SKM-1 (cell line): ENCODE data around the gene DLG2.
"Not testable (repeated sequence)": the region's sequence is repeated elsewhere in the genome, so short reads cannot be mapped to it uniquely, and the experiment has no call there.

Experiments
- DNase-seq: peaks from one replicate; lab custom pipeline; 2025; ENCODE audit not compliant: unreplicated experiment; lab: John Stamatoyannopoulos, UW

The DLG2 gene

DNA sequence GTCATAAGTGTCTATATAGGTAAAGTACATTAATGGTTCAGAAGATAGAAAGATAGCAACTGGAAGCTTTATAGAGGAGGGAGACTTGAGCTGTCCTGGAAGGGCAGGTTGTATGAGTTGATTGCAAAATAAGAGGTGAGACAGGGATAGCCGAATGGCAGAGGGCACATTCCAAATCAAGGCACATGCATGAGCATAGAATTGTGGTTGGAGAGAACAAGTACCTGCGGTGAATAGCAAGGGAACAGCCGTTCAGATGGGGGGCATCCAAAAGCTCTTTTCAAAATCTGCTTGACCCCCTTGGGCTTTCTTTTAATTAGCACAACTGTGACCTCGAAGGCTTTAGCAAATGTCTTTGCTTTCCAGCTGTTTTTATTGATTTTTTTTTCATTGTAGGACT lies 1868.0 kb downstream of the DLG2 start:
- DNase-seq: no peak

GRCh38 chr11:83751041-83751440 lies 1876.1 kb downstream of the DLG2 start:
- no peak for DNase-seq

DNA sequence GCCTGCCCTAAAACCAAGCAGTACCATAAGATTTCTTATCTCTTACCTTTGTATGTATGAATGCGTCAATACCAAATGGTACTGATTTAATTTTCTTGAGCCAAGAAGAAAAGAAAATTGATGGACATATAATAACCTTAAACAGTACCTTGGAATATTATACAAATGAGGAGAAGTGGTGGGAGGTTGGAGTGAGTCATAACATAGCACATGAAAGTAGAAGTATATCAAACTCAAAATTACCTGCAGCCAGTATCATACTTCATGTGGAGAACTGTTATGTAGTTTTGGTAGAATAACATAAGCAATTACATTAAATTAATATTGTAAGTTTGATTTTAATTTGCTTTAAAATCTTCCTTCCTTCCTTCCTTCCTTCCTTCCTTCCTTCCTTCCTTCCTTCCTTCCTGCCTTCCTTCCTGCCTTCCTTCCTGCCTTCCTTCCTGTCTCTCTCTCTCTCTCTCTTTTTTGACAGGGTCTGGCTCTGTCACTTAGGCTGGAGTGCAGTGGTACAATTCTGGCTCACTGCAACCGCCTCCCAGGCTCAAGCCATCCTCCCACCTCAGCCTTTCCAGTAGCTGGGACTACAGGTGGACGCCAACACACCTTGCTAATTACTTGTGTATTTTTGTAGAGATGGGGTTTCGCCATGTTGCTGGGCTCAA lies 1880.1 kb downstream of the DLG2 start:
- no peak for DNase-seq

GRCh38 chr11:83744620-83745192 lies 1882.4 kb downstream of the DLG2 start:
- DNase-seq: no peak

- no peak for DNase-seq
These were observed 1890.5 kb downstream of the DLG2 start for GRCh38 chr11:83736684-83737083.

GRCh38 chr11:83734120-83734519 lies 1893.0 kb downstream of the DLG2 start:
- DNase-seq: no peak

- not testable (repeated sequence) for DNase-seq
These were observed 1895.9 kb downstream of the DLG2 start for GRCh38 chr11:83731288-83731687.

GRCh38 chr11:83728281-83728680 lies 1898.9 kb downstream of the DLG2 start:
- DNase-seq: no peak

DNA sequence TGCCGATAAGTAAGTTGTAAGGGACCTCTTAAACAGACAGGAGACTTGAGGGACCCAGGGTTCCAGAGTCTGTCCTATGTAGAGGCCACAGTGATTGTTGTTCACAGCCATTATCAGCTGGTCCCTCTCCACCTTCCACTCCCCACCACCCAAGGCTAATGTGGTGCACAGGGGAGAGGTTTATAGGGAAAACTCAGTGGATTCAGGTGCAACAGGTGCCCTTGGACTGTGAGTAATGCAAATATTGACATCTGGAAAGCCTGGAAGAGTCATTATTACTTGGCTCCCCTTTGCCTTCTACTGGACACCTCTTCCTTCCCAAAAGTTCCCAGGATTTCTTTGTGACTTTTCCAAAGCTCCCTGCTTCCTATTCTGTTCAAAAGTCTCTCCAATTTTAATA lies 1899.9 kb downstream of the DLG2 start:
- no peak for DNase-seq

DNA sequence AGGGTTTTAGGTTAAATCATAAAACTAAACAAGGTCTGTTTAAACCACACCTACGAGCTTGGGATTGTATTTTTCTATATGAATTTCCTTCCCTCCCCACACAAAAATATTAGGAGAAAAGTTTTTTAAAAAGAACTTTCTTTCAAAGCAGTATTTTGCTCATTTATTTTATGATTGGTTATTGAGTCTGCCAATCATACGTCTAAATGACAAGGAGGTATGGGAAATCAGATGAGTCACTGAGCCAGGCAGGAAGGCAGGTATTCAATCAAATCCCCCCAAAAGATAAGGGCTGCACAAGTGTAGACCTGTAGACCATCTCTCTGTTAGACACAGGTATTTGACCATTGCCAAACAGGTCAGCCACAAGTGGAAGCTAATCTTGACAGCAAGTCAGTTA lies 1900.8 kb downstream of the DLG2 start:
- DNase-seq: no peak

DNA sequence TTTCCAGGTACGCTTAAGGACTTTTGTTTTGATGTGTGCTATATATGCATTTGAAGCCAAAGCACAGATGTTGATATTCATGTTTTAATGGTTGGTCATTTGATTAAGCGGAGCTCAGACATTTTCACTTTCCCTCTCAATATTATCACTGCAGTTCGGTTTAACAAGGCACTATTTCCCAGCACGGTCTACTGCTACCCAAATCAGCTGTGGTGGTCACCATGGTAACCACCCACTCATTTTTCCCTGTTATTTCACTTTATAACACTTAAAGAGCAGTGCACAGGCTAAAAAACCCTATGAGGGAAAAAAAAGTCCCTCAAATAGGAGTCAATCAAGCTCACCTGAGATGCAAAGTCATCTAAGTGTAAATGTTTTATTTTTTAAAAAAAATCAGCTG lies 1901.4 kb downstream of the DLG2 start:
- DNase-seq: no peak

GRCh38 chr11:83725269-83725560 lies 1901.9 kb downstream of the DLG2 start:
- DNase-seq: no peak

GRCh38 chr11:83723999-83724398 lies 1903.1 kb downstream of the DLG2 start:
- no peak for DNase-seq

GRCh38 chr11:83722392-83723119 lies 1904.6 kb downstream of the DLG2 start:
- no peak for DNase-seq

GRCh38 chr11:83721263-83721662 lies 1905.9 kb downstream of the DLG2 start:
- no peak for DNase-seq

- no peak for DNase-seq
These were observed 1906.5 kb downstream of the DLG2 start for GRCh38 chr11:83720675-83721074.

DNA sequence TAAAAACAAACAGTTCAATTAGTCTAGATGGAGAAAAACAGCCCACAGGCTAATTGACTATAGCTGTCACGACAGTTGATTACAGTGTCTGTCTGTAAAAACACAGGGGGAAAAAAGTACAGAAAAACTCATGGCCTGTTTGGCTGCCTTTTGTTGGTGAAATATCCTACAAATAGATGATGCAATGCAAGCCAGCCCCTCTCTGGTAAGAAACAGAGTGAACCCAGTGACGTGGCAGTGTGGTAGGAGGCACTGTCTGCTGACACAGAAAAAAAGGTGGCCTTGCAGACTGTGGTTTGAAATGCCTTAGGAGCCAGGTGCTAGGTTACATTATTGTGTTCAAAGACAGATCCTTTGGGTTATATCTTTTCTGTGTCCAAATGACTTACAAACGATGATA lies 1909.6 kb downstream of the DLG2 start:
- no peak for DNase-seq

DNA sequence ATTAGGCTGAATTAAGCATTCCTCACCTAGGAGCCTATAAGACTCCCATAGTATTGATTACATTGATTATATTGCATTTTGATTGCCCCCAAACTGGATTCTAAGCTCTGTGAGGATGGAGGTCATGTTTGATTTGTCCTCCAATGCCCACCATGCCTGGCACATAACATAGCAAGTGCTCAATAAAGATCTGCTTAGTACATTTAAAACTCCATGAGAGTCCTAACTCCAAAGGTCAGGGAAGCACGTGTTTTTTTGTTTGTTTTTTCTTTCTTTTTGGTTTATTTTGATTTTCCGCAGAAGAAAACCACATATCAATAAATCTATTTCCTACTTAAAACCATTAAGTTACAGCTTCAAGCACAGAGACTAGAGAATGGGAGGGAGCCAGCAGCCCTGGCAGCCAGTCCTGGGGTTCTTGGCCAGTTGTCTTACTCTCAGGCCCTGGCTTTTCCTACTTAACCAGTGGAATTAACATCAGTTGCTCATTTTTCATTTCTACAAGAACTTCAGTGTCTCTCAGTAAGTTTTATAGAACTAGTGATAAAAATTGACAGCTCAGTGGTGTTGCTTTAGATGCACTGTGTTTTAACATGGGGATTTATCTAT lies 1911.1 kb downstream of the DLG2 start:
- DNase-seq: no peak

DNA sequence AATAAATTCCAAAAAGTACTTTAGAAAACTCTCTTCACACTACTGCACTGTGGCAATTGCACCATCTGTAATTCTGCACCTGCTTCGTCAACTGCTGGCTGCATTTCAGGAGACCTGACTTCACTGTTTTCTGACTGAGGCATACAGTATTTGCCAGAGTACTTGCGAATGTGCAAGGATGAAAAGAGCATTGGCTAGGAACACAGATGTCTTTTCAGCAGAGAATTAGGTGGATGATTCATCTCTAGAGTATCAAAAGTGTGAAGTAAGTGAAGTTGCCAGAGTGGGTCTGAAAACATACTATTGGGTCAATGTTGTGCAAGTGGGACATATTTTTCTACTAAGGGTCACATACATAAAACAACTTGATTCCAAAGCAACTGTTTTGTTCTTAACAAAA lies 1913.4 kb downstream of the DLG2 start:
- no peak for DNase-seq

DNA sequence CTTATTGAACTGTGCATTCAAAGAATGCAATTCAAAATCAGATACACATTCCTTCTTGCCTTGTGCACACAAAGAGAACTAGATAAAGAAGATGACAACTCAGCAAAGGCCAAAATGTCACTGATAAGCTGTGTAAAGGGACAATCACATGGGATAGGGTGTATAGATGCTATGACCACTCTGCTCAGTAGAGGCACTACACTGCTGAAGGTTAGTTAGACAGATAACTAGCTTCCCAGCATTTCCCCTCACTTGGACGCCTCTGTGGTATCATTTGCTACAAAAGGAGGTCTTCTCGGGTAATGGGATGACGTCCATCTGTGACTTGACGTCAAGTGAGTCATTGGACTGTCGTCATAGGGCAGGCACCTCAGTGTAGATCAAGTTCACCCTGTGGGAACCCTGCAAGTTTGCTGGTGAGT lies 1916.0 kb downstream of the DLG2 start:
- DNase-seq: no peak

DNA sequence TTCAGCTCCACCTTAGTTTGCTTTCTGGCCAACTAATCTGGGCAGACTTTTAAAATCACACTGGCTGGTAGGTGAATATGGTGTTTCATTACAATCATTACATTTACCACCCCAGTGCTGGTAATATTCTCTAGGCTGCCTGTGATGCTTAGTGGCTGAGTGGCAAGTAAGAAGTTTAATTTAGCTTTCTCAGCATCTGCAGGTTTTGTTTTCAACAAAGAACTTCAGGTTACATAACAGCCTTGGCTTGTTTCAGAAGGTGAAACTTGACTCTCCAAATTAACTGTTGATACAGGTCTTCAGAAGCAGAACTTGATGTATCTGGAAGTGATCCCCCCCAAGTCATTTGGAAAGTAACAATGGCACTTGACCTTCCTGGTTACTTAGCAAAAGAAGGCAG lies 1917.7 kb downstream of the DLG2 start:
- no peak for DNase-seq

DNA sequence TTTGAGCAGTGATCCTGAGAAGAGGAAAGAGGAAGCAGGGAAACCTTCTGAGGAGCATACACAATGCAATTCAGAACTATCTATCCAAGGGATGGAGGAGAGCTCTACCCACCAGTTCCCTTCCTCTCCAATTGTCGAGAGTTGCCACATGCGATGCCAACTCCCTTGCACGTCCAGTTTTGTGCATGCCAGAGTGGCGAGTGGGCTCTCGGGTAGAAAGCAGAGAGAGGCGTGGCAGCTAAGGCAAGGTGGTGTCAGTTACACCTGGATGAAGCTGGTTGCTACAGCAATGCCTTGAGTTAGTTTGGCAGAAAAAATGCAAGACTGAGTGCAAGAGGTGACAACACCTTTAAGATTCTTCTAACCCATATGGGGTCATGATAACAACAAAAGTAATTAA lies 1920.6 kb downstream of the DLG2 start:
- DNase-seq: no peak
